NT2/D1 (cell line): ENCODE measurements around the gene DMRT1.

Source experiments
- YY1 ChIP-seq: IDR thresholded peaks from 2 replicates; pipeline ENCODE4 v1.6.1; 2011; ENCODE audit not compliant: insufficient read length, insufficient read depth
- ZNF274 ChIP-seq: IDR thresholded peaks from 2 replicates; pipeline ENCODE4 v1.6.1; 2011; ENCODE audit warnings: mild to moderate bottlenecking, low read depth, low read length

DNA sequence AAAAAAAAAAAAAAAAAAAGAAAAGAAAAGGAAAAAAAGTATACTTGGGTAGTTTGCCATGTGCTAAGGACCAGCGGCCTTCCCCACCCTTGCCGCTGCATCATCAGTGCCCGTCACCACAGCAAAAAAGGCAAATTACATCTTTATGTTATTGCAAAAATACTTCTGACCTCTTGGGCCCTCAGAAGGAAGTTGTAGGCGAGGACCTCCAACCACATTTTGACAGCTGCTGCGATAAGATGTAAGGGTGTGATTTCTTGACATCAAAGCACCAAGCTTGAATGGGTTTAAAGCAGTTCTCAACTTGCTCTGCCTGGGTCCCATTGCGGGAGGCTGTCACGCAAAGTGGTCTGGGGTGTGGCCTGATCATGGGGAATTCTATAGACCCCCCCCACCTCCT is 39.2 kb downstream of the DMRT1 start:
- TF ChIP-seq ZNF274 (no peak), YY1 (no peak)
